Cardiac fibroblast (primary cell): ENCODE measurements around the gene COG4.

Experiments
- DNase-seq, 2 donors: peaks; one replicate each; pipeline versions ENCODE4 v3.0.0 to v3.0.0-alpha.2; 2010; ENCODE audit warnings: low read depth in 2 of 2
- H3K4me3 ChIP-seq, 2 donors: replicated peaks in 1 of 2; 1 replicate in 1 of 2; 2 replicates in 1 of 2; pipeline ENCODE4 v1.5.1; 2011; ENCODE audit warnings: low read depth in 2 of 2, low read length in 2 of 2, mild to moderate bottlenecking in 2 of 2, moderate library complexity in 1 of 2
- CTCF ChIP-seq: IDR thresholded peaks from one replicate; pipeline ENCODE4 v1.5.1; 2011; ENCODE audit warnings: low read depth, mild to moderate bottlenecking, low read length, inconsistent platforms

COG4 gene

DNA sequence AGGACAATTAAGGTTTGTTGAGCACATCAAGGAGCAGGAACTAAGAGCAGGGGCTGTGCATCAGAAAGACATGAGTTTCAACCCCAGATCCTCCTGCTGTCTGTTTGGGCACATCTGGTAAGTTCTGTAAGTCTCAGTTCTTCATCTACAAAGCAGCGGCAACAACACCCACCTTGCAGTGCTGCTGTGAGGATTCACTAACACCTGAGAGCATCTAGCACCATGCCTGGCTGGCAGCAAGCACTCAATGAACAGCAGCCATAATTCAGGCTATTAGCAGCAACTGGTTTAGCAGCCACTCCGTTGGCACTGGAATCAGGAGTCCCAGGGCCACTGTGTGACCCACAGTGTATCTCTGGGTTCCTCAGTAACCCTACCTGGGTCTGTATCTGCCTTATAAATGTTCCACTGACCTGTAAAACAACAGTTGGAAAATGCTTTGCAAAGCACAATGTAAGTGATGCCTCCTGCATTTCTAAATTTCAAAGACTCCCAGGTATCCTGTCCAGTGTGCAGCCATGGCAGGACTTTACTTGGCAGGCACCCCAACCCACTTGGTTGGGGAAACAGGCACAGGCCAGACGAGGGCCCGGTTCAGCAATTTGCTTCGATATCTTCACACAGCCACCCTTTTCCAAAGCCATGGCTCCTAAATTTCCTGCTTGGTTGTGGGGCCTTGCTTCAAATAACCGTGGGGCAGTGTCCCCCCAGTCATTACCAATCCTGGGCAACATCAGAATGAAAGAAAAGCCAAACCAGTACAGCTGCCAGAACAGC, 88.7 kb downstream of the COG4 start:
- TF ChIP-seq CTCF: no peak
- H3K4me3 ChIP-seq: no peak overlapping the region
- DNase-seq: no peak

GRCh38 chr16:70433458-70434103, 89.8 kb downstream of the COG4 start:
- no peak overlapping the region for H3K4me3 ChIP-seq
- TF ChIP-seq CTCF: no peak
- peak; percentile 80 to 90 for DNase-seq

- no peak for TF ChIP-seq CTCF
- peak in 1 of 2 donors; percentile 59 for DNase-seq
- no peak overlapping the region for H3K4me3 ChIP-seq
These were observed 90.5 kb downstream of the COG4 start for GRCh38 chr16:70432723-70433457.

DNA sequence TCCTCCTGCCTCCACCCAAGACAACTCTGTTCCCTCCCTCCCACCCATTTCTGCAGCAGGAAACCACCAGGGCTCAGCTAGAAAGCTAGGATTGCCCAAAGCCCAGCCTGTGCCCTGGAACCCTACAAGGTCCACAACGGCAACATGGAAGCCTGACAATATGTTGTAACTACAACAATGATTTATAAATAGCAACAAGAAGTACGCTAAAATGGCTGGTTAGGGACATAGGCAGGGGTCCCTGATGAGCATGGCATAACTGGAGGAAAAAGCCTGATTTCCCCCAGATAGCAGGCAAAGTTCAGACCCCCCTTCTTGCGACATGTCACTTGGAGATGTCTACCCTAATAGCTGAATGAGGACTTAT, 91.0 kb downstream of the COG4 start:
- DNase-seq: peak in 1 of 2 donors; percentile 48
- H3K4me3 ChIP-seq: no peak overlapping the region
- TF ChIP-seq CTCF: no peak

GRCh38 chr16:70430667-70431536, 92.5 kb downstream of the COG4 start:
- no peak overlapping the region for H3K4me3 ChIP-seq
- DNase-seq: no peak
- TF ChIP-seq CTCF: no peak
